HG03025 (cell line): ENCODE measurements around the gene OR1L1.

ENCODE experiments used
- ATAC-seq: cut with Tn5 transposase; IDR thresholded peaks from one replicate; pipeline ENCODE4 v1.9.1; 2021; ENCODE audit warnings: mild to moderate bottlenecking, moderate library complexity; ENCODE audit not compliant: unreplicated experiment, low FRiP score

Gene OR1L1, protein sequence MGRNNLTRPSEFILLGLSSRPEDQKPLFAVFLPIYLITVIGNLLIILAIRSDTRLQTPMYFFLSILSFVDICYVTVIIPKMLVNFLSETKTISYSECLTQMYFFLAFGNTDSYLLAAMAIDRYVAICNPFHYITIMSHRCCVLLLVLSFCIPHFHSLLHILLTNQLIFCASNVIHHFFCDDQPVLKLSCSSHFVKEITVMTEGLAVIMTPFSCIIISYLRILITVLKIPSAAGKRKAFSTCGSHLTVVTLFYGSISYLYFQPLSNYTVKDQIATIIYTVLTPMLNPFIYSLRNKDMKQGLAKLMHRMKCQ

DNA sequence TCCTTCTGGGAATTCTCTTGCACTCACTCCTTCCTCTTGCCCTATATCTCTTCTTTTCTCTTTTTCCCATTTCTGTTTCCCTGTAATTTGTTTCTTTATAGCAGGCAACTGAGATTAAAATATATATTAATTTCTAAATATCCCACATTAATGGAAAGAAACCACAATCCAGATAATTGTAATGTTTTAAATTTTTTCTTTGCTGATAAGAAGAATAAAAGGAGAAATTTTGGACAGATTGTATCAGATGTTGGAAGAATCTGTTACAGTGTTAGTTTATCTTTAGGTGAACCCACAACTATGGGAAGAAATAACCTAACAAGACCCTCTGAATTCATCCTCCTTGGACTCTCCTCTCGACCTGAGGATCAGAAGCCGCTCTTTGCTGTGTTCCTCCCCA lies at the start of gene OR1L1:
OR1L1 (plus strand) TSS at position 301 of the 400 bp plus-strand sequence; CDS start at position 301, 0 bp downstream.
- ATAC-seq = no peak

DNA sequence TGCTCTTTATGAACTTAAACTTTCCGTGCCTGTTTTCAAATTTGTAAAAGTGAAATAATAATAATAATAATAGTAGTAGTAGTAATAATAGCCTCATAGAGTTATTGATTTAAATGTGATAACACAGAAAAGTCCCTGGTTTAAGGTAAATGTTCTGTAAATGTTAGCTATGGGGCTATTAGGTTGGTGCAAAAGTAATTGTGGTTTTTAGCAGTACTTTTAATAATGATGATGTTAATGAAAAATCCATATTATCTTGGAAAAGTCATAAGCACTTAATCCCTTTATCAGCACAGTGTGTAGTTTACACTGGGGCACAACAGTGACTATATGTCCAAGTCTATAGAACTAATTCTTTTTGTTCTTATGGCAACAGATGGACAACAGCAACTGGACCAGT lies 47.2 kb upstream of the OR1L1 start, which contains the start of gene OR1Q1:
OR1Q1 (plus strand) TSS at position 377 of the 400 bp plus-strand sequence; CDS start at position 377, 0 bp downstream.
- ATAC-seq = no peak

DNA sequence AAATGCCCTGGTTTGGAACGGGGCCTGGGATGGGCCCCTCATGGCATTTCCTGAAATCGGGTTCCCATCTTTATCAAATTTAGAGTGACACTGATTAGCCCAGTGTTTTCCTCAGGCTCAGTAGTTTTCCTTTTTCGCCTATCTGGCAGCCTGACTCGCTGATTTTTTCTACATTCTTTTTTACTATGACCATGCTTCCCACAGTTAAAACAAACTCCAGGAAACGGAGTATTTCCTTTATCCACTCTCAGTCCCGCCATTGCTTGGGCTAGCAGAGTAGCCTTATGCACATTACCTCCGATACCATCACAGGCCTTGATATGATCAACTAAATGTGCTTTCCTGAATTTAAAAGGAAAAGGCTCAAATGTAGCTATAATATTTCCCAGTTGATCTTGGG lies 41.5 kb upstream of the OR1L1 start:
- ATAC-seq = no peak

DNA sequence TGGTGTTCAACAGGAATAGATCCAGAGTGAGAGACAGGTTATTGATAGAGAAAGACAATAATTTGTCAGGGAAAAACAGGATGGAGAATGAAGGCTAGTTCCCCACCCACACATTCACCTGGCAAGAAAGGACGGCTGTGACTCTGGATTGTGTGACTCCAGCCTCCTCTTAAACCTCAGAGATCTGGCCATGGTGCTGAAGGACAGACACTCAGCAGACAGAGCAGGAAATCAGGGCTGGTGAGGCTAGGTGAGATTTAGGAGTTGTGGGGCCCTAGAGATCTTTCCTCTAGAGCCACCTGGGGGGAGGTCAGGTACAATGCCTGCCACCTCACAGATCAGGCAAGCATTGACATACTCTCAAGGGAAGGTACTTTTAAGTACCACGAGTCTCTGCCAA lies 19.3 kb upstream of the OR1L1 start:
- no peak for ATAC-seq

DNA sequence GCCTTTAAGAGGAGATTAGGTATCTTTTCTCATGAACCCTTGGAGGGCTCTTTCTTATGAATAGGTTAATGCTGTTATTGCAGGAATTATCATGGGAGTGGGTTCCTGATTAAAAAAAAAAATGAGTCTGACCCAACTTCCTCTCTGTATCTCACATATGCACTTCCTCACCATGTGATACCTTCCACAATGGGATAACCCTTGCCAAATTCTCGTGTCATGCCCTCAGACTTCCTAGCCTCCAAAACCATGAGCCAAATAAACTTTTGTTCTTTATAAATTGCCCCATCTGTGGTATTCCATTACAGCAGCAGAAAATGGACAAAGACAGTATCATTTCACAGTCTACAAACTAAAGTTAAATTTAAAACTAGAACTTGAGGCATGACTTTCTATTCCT lies 5.1 kb upstream of the OR1L1 start:
- ATAC-seq = no peak

DNA sequence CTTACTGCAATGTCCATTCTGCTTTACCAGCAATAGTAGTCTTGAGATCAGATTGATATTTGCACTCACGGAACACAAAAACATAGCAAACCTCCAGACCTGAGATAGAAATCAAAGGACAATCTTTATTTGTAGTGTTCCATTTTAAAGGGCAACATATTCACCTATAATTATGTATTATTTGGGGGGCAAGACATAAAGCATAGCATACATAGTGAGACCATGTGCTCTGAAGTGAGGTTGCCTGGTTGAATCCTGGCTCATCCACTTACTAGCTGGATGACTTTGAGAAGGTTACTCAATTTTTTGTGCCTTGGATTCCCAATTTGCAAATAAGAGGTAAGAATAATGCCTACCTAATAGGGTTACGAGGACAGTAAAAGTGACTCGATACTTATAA lies 4.0 kb upstream of the OR1L1 start, which contains the start of gene OR1B1:
OR1B1 (minus strand) TSS at position 101 of the 400 bp plus-strand sequence.
- no peak for ATAC-seq

DNA sequence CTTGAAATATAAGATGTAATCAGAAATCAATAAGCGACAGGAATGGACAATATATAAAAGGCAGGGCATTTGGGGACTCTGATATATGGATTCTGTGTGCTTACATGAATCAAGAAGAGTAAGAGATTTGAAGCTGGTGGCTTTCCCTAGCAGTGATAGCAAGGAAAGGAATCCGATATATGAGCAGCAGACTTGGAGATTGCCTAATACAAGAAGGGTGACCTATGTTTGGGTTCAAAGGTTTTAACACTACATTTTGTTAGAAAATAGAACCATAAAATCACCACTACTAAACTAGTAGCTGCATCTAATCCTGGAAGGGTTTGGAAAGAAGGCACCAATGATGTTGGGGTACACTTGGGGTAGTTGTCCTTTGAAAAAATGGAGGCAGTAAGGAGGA lies 11.0 kb downstream of the OR1L1 start:
- ATAC-seq = no peak

DNA sequence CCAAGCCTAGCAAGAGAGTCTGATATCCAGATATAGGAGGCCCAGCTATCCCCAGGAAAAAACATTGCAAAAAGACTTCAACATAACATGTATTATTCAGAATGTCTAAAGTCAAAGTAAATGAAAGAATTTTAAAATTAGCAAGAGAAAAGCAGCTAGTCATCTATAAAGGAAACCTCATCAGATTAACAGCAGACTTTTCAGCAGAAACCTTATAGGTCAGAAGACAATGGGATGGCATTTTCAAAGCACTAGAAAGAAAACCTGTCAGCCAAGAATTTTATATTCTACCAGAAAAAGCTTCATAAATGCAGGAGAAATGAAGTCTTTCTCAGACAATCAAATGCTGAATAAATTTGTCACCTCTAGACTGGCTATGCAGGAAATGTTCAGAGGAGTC lies 23.3 kb downstream of the OR1L1 start:
- no peak for ATAC-seq

DNA sequence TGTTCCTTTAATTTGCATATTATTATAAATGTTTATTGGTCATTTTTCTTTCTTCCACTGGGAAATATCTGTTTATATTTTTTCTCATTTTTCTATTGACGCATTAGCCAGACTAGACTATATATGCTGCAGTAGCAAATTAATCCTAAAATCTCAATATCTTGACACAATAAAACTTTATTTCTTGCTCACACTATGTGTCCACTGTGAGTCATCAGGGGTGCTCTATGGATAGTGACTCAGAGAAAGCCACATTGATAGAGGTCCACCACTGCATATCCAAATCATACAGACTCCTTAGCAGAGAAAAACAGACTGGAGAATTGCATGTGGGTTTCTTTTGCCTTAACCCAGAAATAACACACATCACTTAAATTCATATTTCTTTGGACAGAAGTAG lies 34.2 kb downstream of the OR1L1 start:
- ATAC-seq = no peak
